ENCODE data around the gene GOLGA6L1.
"Not testable (repeated sequence)": the region's sequence is repeated elsewhere in the genome, so short reads cannot be mapped to it uniquely, and the experiment has no call there.

The GOLGA6L1 gene

GRCh38 chr15:23136722-23137121 lies at the start of gene GOLGA6L1:
GOLGA6L1 (minus strand) TSS chr15:23136822; CDS start chr15:23136731, 91 bp downstream.
- H3K4me3 ChIP-seq (IDR thresholded peaks at IDR 0.05; ENCODE audit: insufficient read depth, low read depth, low read length); H3K9ac ChIP-seq; H2AFZ ChIP-seq (ENCODE audit: low read depth); H3K79me2 ChIP-seq (ENCODE audit: insufficient read depth, low read depth); H3K27ac ChIP-seq; H3K27me3 ChIP-seq (ENCODE audit: insufficient read depth, low read depth); H4K20me1 ChIP-seq (ENCODE audit: insufficient read depth); H3K4me1 ChIP-seq (ENCODE audit: low read depth, poor library complexity, severe bottlenecking); H3K4me2 ChIP-seq; H3K36me3 ChIP-seq (ENCODE audit: insufficient read depth): not testable (repeated sequence)

- H2AFZ ChIP-seq (ENCODE audit: low read depth); H3K36me3 ChIP-seq (ENCODE audit: insufficient read depth); H3K4me1 ChIP-seq (ENCODE audit: low read depth, poor library complexity, severe bottlenecking); H3K79me2 ChIP-seq (ENCODE audit: insufficient read depth, low read depth); H3K27ac ChIP-seq; H3K9ac ChIP-seq; H3K27me3 ChIP-seq (ENCODE audit: insufficient read depth, low read depth); H4K20me1 ChIP-seq (ENCODE audit: insufficient read depth); H3K4me2 ChIP-seq; H3K4me3 ChIP-seq (IDR thresholded peaks at IDR 0.05; ENCODE audit: insufficient read depth, low read depth, low read length): not testable (repeated sequence)
Measured at GRCh38 chr15:23181201-23181600, 44.6 kb upstream of the GOLGA6L1 start.

- not testable (repeated sequence) for H3K4me2 ChIP-seq; H3K4me3 ChIP-seq (IDR thresholded peaks at IDR 0.05; ENCODE audit: insufficient read depth, low read depth, low read length); H3K27me3 ChIP-seq (ENCODE audit: insufficient read depth, low read depth); H2AFZ ChIP-seq (ENCODE audit: low read depth); H3K36me3 ChIP-seq (ENCODE audit: insufficient read depth); H4K20me1 ChIP-seq (ENCODE audit: insufficient read depth); H3K4me1 ChIP-seq (ENCODE audit: low read depth, poor library complexity, severe bottlenecking); H3K79me2 ChIP-seq (ENCODE audit: insufficient read depth, low read depth); H3K9ac ChIP-seq; H3K27ac ChIP-seq
Measured at GRCh38 chr15:23180547-23180927, 43.9 kb upstream of the GOLGA6L1 start.

GRCh38 chr15:23179768-23180546 lies 43.3 kb upstream of the GOLGA6L1 start:
- not testable (repeated sequence) for H3K79me2 ChIP-seq (ENCODE audit: insufficient read depth, low read depth); H3K36me3 ChIP-seq (ENCODE audit: insufficient read depth); H3K4me2 ChIP-seq; H3K27ac ChIP-seq; H3K4me1 ChIP-seq (ENCODE audit: low read depth, poor library complexity, severe bottlenecking); H2AFZ ChIP-seq (ENCODE audit: low read depth); H3K4me3 ChIP-seq (IDR thresholded peaks at IDR 0.05; ENCODE audit: insufficient read depth, low read depth, low read length); H3K27me3 ChIP-seq (ENCODE audit: insufficient read depth, low read depth); H3K9ac ChIP-seq; H4K20me1 ChIP-seq (ENCODE audit: insufficient read depth)

GRCh38 chr15:23176683-23177082 lies 40.1 kb upstream of the GOLGA6L1 start:
- H3K4me2 ChIP-seq; H2AFZ ChIP-seq (ENCODE audit: low read depth); H3K27me3 ChIP-seq (ENCODE audit: insufficient read depth, low read depth); H3K79me2 ChIP-seq (ENCODE audit: insufficient read depth, low read depth); H3K36me3 ChIP-seq (ENCODE audit: insufficient read depth); H3K4me3 ChIP-seq (IDR thresholded peaks at IDR 0.05; ENCODE audit: insufficient read depth, low read depth, low read length); H4K20me1 ChIP-seq (ENCODE audit: insufficient read depth); H3K27ac ChIP-seq; H3K4me1 ChIP-seq (ENCODE audit: low read depth, poor library complexity, severe bottlenecking); H3K9ac ChIP-seq: not testable (repeated sequence)

- not testable (repeated sequence) for H3K36me3 ChIP-seq (ENCODE audit: insufficient read depth); H3K79me2 ChIP-seq (ENCODE audit: insufficient read depth, low read depth); H3K4me2 ChIP-seq; H3K27me3 ChIP-seq (ENCODE audit: insufficient read depth, low read depth); H2AFZ ChIP-seq (ENCODE audit: low read depth); H4K20me1 ChIP-seq (ENCODE audit: insufficient read depth); H3K4me1 ChIP-seq (ENCODE audit: low read depth, poor library complexity, severe bottlenecking); H3K9ac ChIP-seq; H3K4me3 ChIP-seq (IDR thresholded peaks at IDR 0.05; ENCODE audit: insufficient read depth, low read depth, low read length); H3K27ac ChIP-seq
Measured at GRCh38 chr15:23175606-23176005, 39.0 kb upstream of the GOLGA6L1 start.

GRCh38 chr15:23174609-23175140 lies 38.1 kb upstream of the GOLGA6L1 start:
- H3K79me2 ChIP-seq (ENCODE audit: insufficient read depth, low read depth); H4K20me1 ChIP-seq (ENCODE audit: insufficient read depth); H3K27ac ChIP-seq; H3K27me3 ChIP-seq (ENCODE audit: insufficient read depth, low read depth); H3K4me1 ChIP-seq (ENCODE audit: low read depth, poor library complexity, severe bottlenecking); H3K4me3 ChIP-seq (IDR thresholded peaks at IDR 0.05; ENCODE audit: insufficient read depth, low read depth, low read length); H2AFZ ChIP-seq (ENCODE audit: low read depth); H3K9ac ChIP-seq; H3K36me3 ChIP-seq (ENCODE audit: insufficient read depth); H3K4me2 ChIP-seq: not testable (repeated sequence)

- not testable (repeated sequence) for H3K4me3 ChIP-seq (IDR thresholded peaks at IDR 0.05; ENCODE audit: insufficient read depth, low read depth, low read length); H3K4me2 ChIP-seq; H3K27me3 ChIP-seq (ENCODE audit: insufficient read depth, low read depth); H3K79me2 ChIP-seq (ENCODE audit: insufficient read depth, low read depth); H2AFZ ChIP-seq (ENCODE audit: low read depth); H3K27ac ChIP-seq; H3K9ac ChIP-seq; H3K36me3 ChIP-seq (ENCODE audit: insufficient read depth); H4K20me1 ChIP-seq (ENCODE audit: insufficient read depth); H3K4me1 ChIP-seq (ENCODE audit: low read depth, poor library complexity, severe bottlenecking)
Measured at GRCh38 chr15:23132787-23133186, 3.8 kb downstream of the GOLGA6L1 start.
